CD4-positive, CD25-positive, alpha-beta regulatory T cell (primary cell): ENCODE measurements around the gene OXGR1. TPM values are rescaled to one million over a fixed set of nuclear protein-coding genes. Genes with fewer than 3 reads are reported as not detected.
A peak's percentile ranks its signal among the peaks of the same experiment; 100 is the strongest.

ENCODE experiments used
- ATAC-seq, 2 donors: fragments of 150-1000 bp; cut with Tn5 transposase; one replicate each; pipeline ENCODE4 v1.10.0; 2021; ENCODE audit warnings: low read depth in 2 of 2, moderate number of reproducible peaks in 2 of 2, moderate library complexity in 1 of 2
- DNase-seq, 3 donors: peaks; one replicate each; pipeline versions ENCODE4 v3.0.0 to v3.0.0-alpha.2; 2012 to 2022; ENCODE audit warnings: mixed read lengths in 1 of 3
- H3K27ac ChIP-seq: one replicate; pipeline ENCODE4 v1.7.0; 2013; ENCODE audit warnings: mild to moderate bottlenecking, low read length; ENCODE audit not compliant: insufficient read depth, poor library complexity, severe bottlenecking
- H3K27me3 ChIP-seq: one replicate; pipeline ENCODE4 v1.7.0; 2013; ENCODE audit warnings: low read length; ENCODE audit not compliant: control insufficient read depth, insufficient read depth
- H3K36me3 ChIP-seq: one replicate; pipeline ENCODE4 v1.7.0; 2013; ENCODE audit warnings: mild to moderate bottlenecking, low read length, moderate library complexity; ENCODE audit not compliant: control insufficient read depth, insufficient read depth
- H3K4me1 ChIP-seq: 2 replicates; pipeline ENCODE4 v1.7.0; 2013; ENCODE audit warnings: mild to moderate bottlenecking, low read length; ENCODE audit not compliant: insufficient read depth, control insufficient read depth, poor library complexity, severe bottlenecking
- H3K4me3 ChIP-seq: one replicate; pipeline ENCODE4 v1.7.0; 2013; ENCODE audit warnings: low read depth, mild to moderate bottlenecking, low read length, moderate library complexity
- H3K9me3 ChIP-seq, 2 experiments: 1 replicate in 1 of 2; 2 replicates in 1 of 2; pipeline ENCODE4 v1.7.0; 2013; ENCODE audit warnings: low read length in 2 of 2, mild to moderate bottlenecking in 1 of 2, moderate library complexity in 1 of 2; ENCODE audit not compliant: control insufficient read depth in 2 of 2
- H3K27ac Mint-ChIP-seq, 3 donors: one replicate each; pipeline ENCODE4 v1.8.0; 2020 to 2022; ENCODE audit warnings: mild to moderate bottlenecking in 3 of 3, mixed read lengths in 3 of 3, moderate library complexity in 2 of 3
- H3K27me3 Mint-ChIP-seq: one replicate; pipeline ENCODE4 v1.8.0; 2022; ENCODE audit warnings: mild to moderate bottlenecking, mixed read lengths
- H3K36me3 Mint-ChIP-seq: one replicate; pipeline ENCODE4 v1.8.0; 2020; ENCODE audit warnings: mixed read lengths
- H3K4me1 Mint-ChIP-seq, 4 donors: one replicate each; pipeline ENCODE4 v1.8.0; 2020 to 2022; ENCODE audit warnings: mixed read lengths in 4 of 4, mild to moderate bottlenecking in 1 of 4
- H3K4me3 Mint-ChIP-seq, 4 donors: one replicate each; pipeline ENCODE4 v1.8.0; 2020 to 2022; ENCODE audit warnings: mild to moderate bottlenecking in 4 of 4, mixed read lengths in 4 of 4, moderate library complexity in 3 of 4
- H3K9me3 Mint-ChIP-seq, 7 donors: one replicate each; pipeline ENCODE4 v1.8.0; 2020 to 2022; ENCODE audit warnings: mixed read lengths in 7 of 7, mild to moderate bottlenecking in 3 of 7, moderate library complexity in 2 of 7
- polyA plus RNA-seq, 4 donors: library from polyadenylated mRNA; unstranded; fragments of 300-500 nt; fragmentation: Illumina TruSeq; gene quantifications; one replicate each; pipeline ENCODE4 v1.2.3, GENCODE V29; 2021
- total RNA-seq: library from RNA; stranded (reverse); gene quantifications from one replicate; pipeline ENCODE4 v1.2.3, GENCODE V29; 2022

OXGR1 gene
- total and polyA plus RNA-seq, 5 donors from 2014 or later, result not detected

DNA sequence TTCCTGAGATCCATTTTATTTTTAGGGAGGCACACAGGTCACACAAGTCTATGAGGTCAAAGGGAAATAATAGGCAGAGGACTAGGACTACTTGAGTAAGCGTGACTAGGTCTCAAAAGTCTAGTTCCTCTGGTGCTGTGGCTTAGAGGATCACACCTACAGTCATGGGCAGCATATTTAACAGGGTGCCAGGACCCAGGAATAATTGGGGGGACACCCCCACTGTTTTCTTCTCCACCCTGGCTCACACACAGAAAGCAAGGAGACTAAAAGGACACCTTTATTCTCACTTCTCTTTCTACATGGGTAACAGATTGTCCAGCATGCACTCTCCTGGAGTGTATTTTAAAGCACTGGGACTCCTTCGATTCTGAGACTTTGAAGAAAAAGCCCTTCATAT, 26.2 kb downstream of the OXGR1 start:
- DNase-seq (no peak), ATAC-seq (no peak)
- Histone ChIP-seq H3K27ac (no peak overlapping the region), H3K9me3 (peaks cover 22 to 37% of the 10 kb centered on the region in 2 experiments), H3K4me3 (no peak overlapping the region), H3K4me1 (no peaks in the 10 kb centered on the region), H3K27me3 (no peaks in the 10 kb centered on the region), H3K36me3 (no peaks in the 10 kb centered on the region)
- Mint-ChIP-seq H3K27me3 (no peaks in the 10 kb centered on the region), H3K4me3 (no peak overlapping the region), H3K36me3 (no peaks in the 10 kb centered on the region), H3K27ac (no peak overlapping the region), H3K4me1 (no peaks in the 10 kb centered on the region), H3K9me3 (peaks cover 2 to 39% (median 16%) of the 10 kb centered on the region in 7 donors)

DNA sequence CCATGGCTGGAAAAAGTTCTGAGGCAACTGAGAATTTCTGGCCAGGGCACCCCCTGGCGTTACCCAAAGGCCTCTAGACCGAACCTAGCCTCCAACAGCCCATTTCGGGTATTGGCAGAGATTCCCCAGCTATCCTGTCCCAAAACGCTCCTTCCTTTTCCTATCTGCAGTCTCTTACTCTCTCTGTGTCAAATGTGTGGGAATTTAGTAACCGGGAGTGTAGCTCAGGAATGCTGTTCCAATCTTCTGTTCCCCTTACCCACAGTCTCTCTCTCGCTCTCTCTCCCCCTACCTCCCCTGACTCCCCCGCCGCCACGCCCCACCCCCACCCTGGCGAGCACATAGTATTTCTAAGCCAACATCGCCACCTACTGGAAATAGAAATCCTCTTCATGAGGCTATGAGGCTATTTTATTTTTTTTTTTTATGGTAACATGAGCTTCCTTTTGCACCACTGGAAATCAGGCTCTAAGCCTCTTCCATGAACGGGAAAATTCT, 27.0 kb downstream of the OXGR1 start:
- Histone ChIP-seq H3K36me3 (no peaks in the 10 kb centered on the region), H3K27me3 (no peaks in the 10 kb centered on the region), H3K4me1 (no peaks in the 10 kb centered on the region), H3K4me3 (no peak overlapping the region), H3K9me3 (peaks cover 22 to 37% of the 10 kb centered on the region in 2 experiments), H3K27ac (no peak overlapping the region)
- H3K27ac Mint-ChIP-seq, result no peak overlapping the region
- DNase-seq (no peak), ATAC-seq (no peak)
- H3K27me3 Mint-ChIP-seq, result peaks cover 4% of the 10 kb centered on the region
- no peaks in the 10 kb centered on the region for H3K36me3 Mint-ChIP-seq
- no peak overlapping the region for H3K4me3 Mint-ChIP-seq
- H3K9me3 Mint-ChIP-seq, result peaks cover 2 to 39% (median 20%) of the 10 kb centered on the region in 7 donors
- H3K4me1 Mint-ChIP-seq, result no peaks in the 10 kb centered on the region

DNA sequence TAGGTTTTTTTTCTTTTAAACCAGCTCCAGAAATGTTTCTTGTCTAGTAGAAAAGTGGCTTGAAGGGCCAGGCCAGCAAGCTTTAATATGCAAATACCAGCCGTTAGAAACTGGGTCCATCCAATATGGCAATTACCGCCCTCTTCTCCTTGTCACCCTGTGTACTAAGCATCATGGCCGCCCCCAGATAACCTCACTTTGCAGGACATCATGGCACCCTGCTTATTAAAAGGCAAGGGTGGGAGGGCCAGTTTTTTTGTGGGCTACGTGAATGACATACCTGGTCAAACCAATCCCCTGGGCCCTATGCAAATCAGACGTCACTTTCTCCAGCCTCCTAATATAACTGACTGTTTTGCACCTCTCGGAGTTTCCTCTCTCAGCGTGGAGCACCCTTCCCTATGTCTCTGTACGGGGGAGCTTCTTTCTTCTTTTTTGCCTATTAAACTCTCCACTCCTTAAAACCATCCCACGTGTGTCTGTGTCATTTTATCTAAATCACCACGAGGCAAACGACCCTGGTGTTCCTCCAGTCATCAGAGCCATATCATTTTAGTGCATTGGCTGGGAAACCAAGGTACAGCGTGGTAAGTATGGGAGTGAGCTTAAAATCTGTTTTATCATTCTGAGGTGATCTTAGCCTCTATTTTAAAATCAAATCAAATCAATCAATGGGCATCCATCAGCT, 27.7 kb downstream of the OXGR1 start:
- Histone ChIP-seq H3K27me3 (no peaks in the 10 kb centered on the region), H3K4me3 (no peak overlapping the region), H3K36me3 (no peaks in the 10 kb centered on the region), H3K4me1 (no peaks in the 10 kb centered on the region), H3K9me3 (peaks cover 22 to 36% of the 10 kb centered on the region in 2 experiments), H3K27ac (no peak overlapping the region)
- no peak overlapping the region for H3K4me3 Mint-ChIP-seq
- DNase-seq (no peak), ATAC-seq (no peak)
- peaks cover 2 to 39% (median 20%) of the 10 kb centered on the region in 7 donors for H3K9me3 Mint-ChIP-seq
- no peak overlapping the region for H3K27ac Mint-ChIP-seq
- no peaks in the 10 kb centered on the region for H3K4me1 Mint-ChIP-seq
- H3K36me3 Mint-ChIP-seq, result no peaks in the 10 kb centered on the region
- H3K27me3 Mint-ChIP-seq, result peaks cover 4% of the 10 kb centered on the region

DNA sequence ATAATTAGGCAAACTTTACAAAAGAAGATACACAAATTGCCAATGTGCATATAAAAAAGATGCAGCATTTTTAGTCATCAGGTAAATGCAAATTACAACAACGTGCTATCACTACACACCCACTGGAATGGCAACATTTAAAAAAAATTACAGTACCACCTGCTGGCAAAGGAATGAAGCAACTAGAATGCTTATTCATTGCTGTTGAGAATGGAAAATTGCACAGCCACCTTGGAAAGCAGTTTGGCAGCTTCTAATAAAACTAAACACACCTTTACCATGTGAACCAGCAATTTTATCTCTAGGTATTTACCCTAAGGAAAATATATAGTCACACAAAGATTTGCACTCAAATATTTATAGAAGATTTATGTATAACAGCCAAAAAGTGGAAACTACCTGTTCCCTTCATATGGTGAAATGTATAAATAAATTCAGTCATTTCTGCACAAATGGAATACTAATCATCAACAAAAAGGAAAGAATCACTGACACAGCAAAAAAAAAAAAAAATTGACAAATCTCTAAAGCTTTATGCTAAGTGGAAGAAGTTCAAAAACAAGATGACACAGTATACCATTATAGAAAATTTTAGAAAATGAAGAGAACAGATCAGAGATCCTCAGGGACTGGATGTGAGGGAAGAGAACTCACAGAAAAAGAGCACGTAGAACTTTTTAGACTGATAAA, 30.3 kb downstream of the OXGR1 start:
- no peak overlapping the region for H3K4me3 Mint-ChIP-seq
- H3K4me1 ChIP-seq, result no peaks in the 10 kb centered on the region
- H3K9me3 ChIP-seq, result peaks cover 18 to 24% of the 10 kb centered on the region in 2 experiments
- no peaks in the 10 kb centered on the region for H3K36me3 ChIP-seq
- peaks cover 4% of the 10 kb centered on the region for H3K27me3 Mint-ChIP-seq
- no peaks in the 10 kb centered on the region for H3K27me3 ChIP-seq
- no peak overlapping the region for H3K27ac ChIP-seq
- H3K4me1 Mint-ChIP-seq, result no peaks in the 10 kb centered on the region
- no peak overlapping the region for H3K27ac Mint-ChIP-seq
- no peak overlapping the region for H3K4me3 ChIP-seq
- H3K36me3 Mint-ChIP-seq, result no peaks in the 10 kb centered on the region
- ATAC-seq (no peak), DNase-seq (no peak)
- peaks cover 0 to 21% (median 13%) of the 10 kb centered on the region in 7 donors for H3K9me3 Mint-ChIP-seq

DNA sequence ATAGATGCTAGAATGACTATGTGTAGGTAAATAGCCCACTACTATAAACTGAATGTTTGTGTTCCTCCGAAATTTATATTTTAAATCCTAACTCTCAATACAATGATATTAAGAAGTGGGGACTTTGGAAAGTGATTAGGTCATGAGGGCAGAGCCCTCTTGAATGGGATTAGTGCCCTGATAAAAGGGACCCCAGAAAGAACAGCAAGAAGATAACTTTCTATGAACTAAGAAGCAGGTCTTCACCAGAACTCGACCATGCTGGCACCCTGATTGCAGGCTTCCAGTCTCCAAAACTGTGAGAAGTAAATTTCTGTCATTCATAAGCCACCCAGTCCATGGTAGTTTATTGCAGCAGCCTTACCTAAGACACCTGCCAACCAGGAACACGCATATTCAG, 33.9 kb downstream of the OXGR1 start:
- H3K4me3 Mint-ChIP-seq, result no peak overlapping the region
- Histone ChIP-seq H3K27ac (no peak overlapping the region), H3K9me3 (no peaks in the 10 kb centered on the region), H3K4me1 (no peaks in the 10 kb centered on the region), H3K36me3 (no peaks in the 10 kb centered on the region), H3K4me3 (no peak overlapping the region), H3K27me3 (no peaks in the 10 kb centered on the region)
- H3K36me3 Mint-ChIP-seq, result no peaks in the 10 kb centered on the region
- H3K4me1 Mint-ChIP-seq, result no peaks in the 10 kb centered on the region
- peaks cover 0 to 6% (median 3%) of the 10 kb centered on the region in 7 donors for H3K9me3 Mint-ChIP-seq
- DNase-seq (no peak), ATAC-seq (no peak)
- H3K27ac Mint-ChIP-seq, result no peak overlapping the region
- H3K27me3 Mint-ChIP-seq, result peaks cover 4% of the 10 kb centered on the region

DNA sequence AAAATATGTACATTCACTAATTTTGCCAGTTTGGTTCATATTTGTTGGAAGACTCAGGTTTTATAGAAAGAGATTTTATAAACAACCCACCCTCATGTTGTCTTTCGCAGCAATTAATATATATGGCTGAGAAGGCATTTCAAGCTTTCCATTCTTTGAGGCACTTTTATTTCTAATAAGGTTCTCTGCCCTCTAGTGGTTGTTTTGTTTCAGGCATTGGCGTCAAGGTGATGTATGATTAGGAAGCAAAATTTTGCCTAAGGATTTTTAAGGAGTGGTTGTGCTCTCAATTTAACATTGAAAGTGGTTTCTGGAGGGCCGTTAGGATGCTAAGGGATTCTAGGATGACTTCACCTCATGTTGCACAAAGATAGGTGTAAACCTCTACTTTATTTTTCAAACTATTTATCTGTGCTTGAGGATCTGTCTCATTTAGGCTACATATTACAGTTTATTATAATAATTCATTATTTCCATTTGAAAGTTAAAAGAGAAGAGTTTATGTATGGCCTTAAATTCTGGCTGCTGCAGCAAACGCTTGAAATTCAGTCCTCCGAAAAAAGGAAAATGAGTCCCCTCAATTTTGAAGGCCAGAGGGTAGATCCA, 35.9 kb downstream of the OXGR1 start:
- ATAC-seq (no peak), DNase-seq (peak in 1 of 3 donors; percentile 15)

DNA sequence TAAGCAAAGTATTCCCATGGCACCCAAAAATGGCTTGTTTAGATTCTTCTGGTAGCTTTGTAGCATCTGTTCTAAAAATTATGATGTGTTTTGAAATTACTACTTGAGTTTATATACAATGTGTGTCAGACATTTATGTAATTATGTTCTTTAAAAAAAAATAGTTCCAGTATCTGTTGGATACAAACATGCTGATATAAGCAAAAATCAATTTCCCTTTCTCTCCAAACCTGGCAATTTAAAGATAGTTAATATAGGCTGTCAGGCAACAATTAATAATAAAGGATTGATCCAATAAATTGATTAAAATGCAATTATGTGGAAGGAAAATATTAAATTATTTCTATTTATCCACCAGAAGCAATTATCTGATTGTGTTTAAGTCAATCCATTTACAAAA, 41.7 kb downstream of the OXGR1 start:
- no peaks in the 10 kb centered on the region for H3K4me1 ChIP-seq
- Mint-ChIP-seq H3K36me3 (no peaks in the 10 kb centered on the region), H3K4me1 (no peaks in the 10 kb centered on the region), H3K27me3 (no peaks in the 10 kb centered on the region), H3K4me3 (no peak overlapping the region), H3K9me3 (peaks cover 0 to 1% (median 0%) of the 10 kb centered on the region in 7 donors), H3K27ac (no peak overlapping the region)
- no peaks in the 10 kb centered on the region for H3K36me3 ChIP-seq
- no peaks in the 10 kb centered on the region for H3K9me3 ChIP-seq
- ATAC-seq, result no peak
- H3K27me3 ChIP-seq, result peaks cover 2% of the 10 kb centered on the region
- H3K27ac ChIP-seq, result no peak overlapping the region
- DNase-seq, result no peak
- H3K4me3 ChIP-seq, result no peak overlapping the region

More for the DNA sequence above, 35.9 kb downstream of the OXGR1 start:
- H3K4me3 ChIP-seq, result no peak overlapping the region
- H3K4me1 Mint-ChIP-seq, result no peaks in the 10 kb centered on the region
- H3K36me3 ChIP-seq, result no peaks in the 10 kb centered on the region
- H3K9me3 Mint-ChIP-seq, result peaks cover 0 to 4% (median 2%) of the 10 kb centered on the region in 7 donors
- no peak overlapping the region for H3K27ac Mint-ChIP-seq
- no peak overlapping the region for H3K27ac ChIP-seq
- peaks cover 4% of the 10 kb centered on the region for H3K27me3 Mint-ChIP-seq
- H3K27me3 ChIP-seq, result peaks cover 2% of the 10 kb centered on the region
- no peaks in the 10 kb centered on the region for H3K9me3 ChIP-seq
- no peaks in the 10 kb centered on the region for H3K36me3 Mint-ChIP-seq
- H3K4me1 ChIP-seq, result no peaks in the 10 kb centered on the region
- no peak overlapping the region for H3K4me3 Mint-ChIP-seq
